MM.1S (cell line): ENCODE results near the gene RHOBTB1.

Source experiments
- CTCF ChIP-seq: fragments of 300-600 bp; sonication (generic); IDR thresholded peaks from 2 replicates; pipeline ENCODE4 v1.5.1; 2016; ENCODE audit warnings: antibody characterized with exemption, low read length, mixed read lengths
- EZH2phosphoT487 ChIP-seq: fragments of 300-600 bp; sonication (generic); IDR thresholded peaks from 2 replicates; pipeline ENCODE4 v1.6.1; 2018; ENCODE audit warnings: antibody characterized with exemption, low read length

- no peak for TF ChIP-seq CTCF
- TF ChIP-seq EZH2phosphoT487: no peak
Measured at GRCh38 chr10:60849217-60849616, 94.8 kb downstream of the RHOBTB1 start.
